HepG2 (cell line): ENCODE measurements around the gene DAAM2. TPM values are rescaled to one million over a fixed set of nuclear protein-coding genes. Genes with fewer than 3 reads are reported as not detected.

ENCODE experiments used
- ATAC-seq: fragments of 200-7000 bp; cut with Tn5 transposase; 3 replicates; pipeline ENCODE4 v1.9.1; 2020; ENCODE audit warnings: mild to moderate bottlenecking, moderate library complexity
- BruUV-seq: library from RNA; stranded (reverse); fragments of 400-500 nt; replicated peaks from 2 replicates; lab custom pipeline; 2021; lab: Mats Ljungman, UMichigan
- CTCF ChIA-PET: fragments of 300-600 bp; formaldehyde crosslinking; extraction: SDS; loops from one replicate; lab custom pipeline; 2021; ENCODE audit warnings: low total read pairs, inconsistent platforms, low intra/inter-chr PET ratio; lab: Yijun Ruan, JAX
- POLR2A ChIA-PET: fragments of 350-600 bp; sonication (Branson Sonifier 250); formaldehyde crosslinking; loops from one replicate; lab custom pipeline; 2020; ENCODE audit warnings: antibody characterized with exemption, inconsistent platforms; lab: Yijun Ruan, JAX
- DNase-seq: peaks from one replicate; pipeline ENCODE4 v3.0.0-alpha.2; 2015; ENCODE audit warnings: low spot score
- FAIRE-seq: peaks from 3 replicates; lab custom pipeline; 2011; peaks lifted over from hg19 to GRCh38; lab: Jason Lieb, UNC
- H2AFZ ChIP-seq: one replicate; pipeline ENCODE4 v1.6.1; 2011; ENCODE audit warnings: low read length, inconsistent platforms
- H3K27ac ChIP-seq: fragments of 300-600 bp; 3 replicates; pipeline ENCODE4 v1.8.0; 2011; ENCODE audit warnings: mixed run types, mild to moderate bottlenecking, mixed read lengths, low read length, inconsistent platforms; ENCODE audit not compliant: insufficient read depth; ENCODE audit errors: extremely low read length
- H3K27me3 ChIP-seq, 2 experiments: fragments of 200-600 bp in 1 of 2; 2 replicates in 1 of 2; 3 replicates in 1 of 2; pipeline versions ENCODE4 v1.6.0 to v1.8.0; 2011; ENCODE audit warnings: low read length in 2 of 2, mild to moderate bottlenecking in 2 of 2, moderate library complexity in 2 of 2, inconsistent platforms in 1 of 2; ENCODE audit not compliant: insufficient read depth in 2 of 2, control insufficient read depth in 1 of 2
- H3K36me3 ChIP-seq, 2 experiments: fragments of 200-600 bp in 1 of 2; replicated peaks in 1 of 2; 2 replicates in 1 of 2; 3 replicates in 1 of 2; pipeline versions ENCODE4 v1.5.1 to v1.8.0; 2011; ENCODE audit warnings: low read length in 2 of 2, inconsistent platforms in 1 of 2; ENCODE audit not compliant: insufficient read depth in 2 of 2, control insufficient read depth in 1 of 2
- H3K4me1 ChIP-seq: 2 replicates; pipeline ENCODE4 v1.5.1; 2012; ENCODE audit warnings: low read length, inconsistent platforms; ENCODE audit not compliant: insufficient read depth
- H3K4me2 ChIP-seq: 2 replicates; pipeline ENCODE4 v1.6.0; 2011; ENCODE audit warnings: low read depth, low read length, inconsistent platforms
- H3K4me3 ChIP-seq, 3 experiments: fragments of 200-600 bp in 1 of 3; sonication (generic), shearing (Covaris generic) in 1 of 3; replicated peaks in 1 of 3; 2 replicates each; pipeline ENCODE4 v1.5.1; 2011 to 2016; ENCODE audit warnings: low read length in 3 of 3, inconsistent platforms in 2 of 3, low read depth in 2 of 3, mild to moderate bottlenecking in 2 of 3, control low read depth in 1 of 3, mixed read lengths in 1 of 3; ENCODE audit not compliant: insufficient read depth in 1 of 3
- H3K79me2 ChIP-seq: one replicate; pipeline ENCODE4 v1.6.1; 2011; ENCODE audit warnings: low read length, inconsistent platforms; ENCODE audit not compliant: insufficient read depth
- H3K9ac ChIP-seq: 2 replicates; pipeline ENCODE4 v1.6.0; 2011; ENCODE audit warnings: mild to moderate bottlenecking, low read depth, low read length, inconsistent platforms; ENCODE audit not compliant: insufficient read depth
- H3K9me3 ChIP-seq: 2 replicates; pipeline ENCODE4 v1.5.1; 2012; ENCODE audit warnings: mild to moderate bottlenecking, low read length
- H4K20me1 ChIP-seq: 2 replicates; pipeline ENCODE4 v1.6.0; 2011; ENCODE audit warnings: inconsistent platforms, mild to moderate bottlenecking, low read length, moderate library complexity; ENCODE audit not compliant: insufficient read depth
- HMGA1 ChIP-seq: sonication (generic); formaldehyde crosslinking; conservative IDR thresholded peaks from 2 replicates; pipeline ENCODE4 v1.4.0; 2020; ENCODE audit warnings: missing genetic modification reagents
- NBN ChIP-seq: fragments of 450-650 bp; conservative IDR thresholded peaks from 2 replicates; pipeline ENCODE4 v1.6.1; 2017
- PTBP1 ChIP-seq: fragments of 200-400 bp; formaldehyde crosslinking; IDR thresholded peaks from 2 replicates; pipeline ENCODE4 v1.6.1; 2018; ENCODE audit warnings: low read length, low read depth; ENCODE audit not compliant: poor library complexity, severe bottlenecking
- RERE ChIP-seq: IDR thresholded peaks from 2 replicates; pipeline ENCODE4 v1.6.1; 2016; ENCODE audit warnings: low read depth, missing genetic modification reagents, missing compliant biosample characterization
- SATB2 ChIP-seq: sonication (generic); formaldehyde crosslinking; IDR thresholded peaks from 2 replicates; pipeline ENCODE4 v1.5.0; 2020; ENCODE audit warnings: missing genetic modification reagents
- TCF7 ChIP-seq: sonication (generic); IDR thresholded peaks from 2 replicates; pipeline ENCODE4 v1.6.1; 2016; ENCODE audit warnings: antibody characterized with exemption, low read depth
- ZBTB33 ChIP-seq: sonication (generic); formaldehyde crosslinking; IDR thresholded peaks from 2 replicates; pipeline ENCODE4 v1.4.0; 2020; ENCODE audit warnings: missing genetic modification reagents
- ZNF18 ChIP-seq: sonication (generic); formaldehyde crosslinking; IDR thresholded peaks from 2 replicates; pipeline ENCODE4 v1.8.0; 2022; ENCODE audit warnings: mild to moderate bottlenecking, missing genetic modification reagents; ENCODE audit not compliant: insufficient replicate concordance
- ZNF256 ChIP-seq: sonication (generic); formaldehyde crosslinking; conservative IDR thresholded peaks from 2 replicates; pipeline ENCODE4 v1.4.0; 2020; ENCODE audit warnings: missing genetic modification reagents
- ZNF44 ChIP-seq: sonication (generic); formaldehyde crosslinking; IDR thresholded peaks from 2 replicates; pipeline ENCODE4 v1.5.1; 2020; ENCODE audit warnings: mild to moderate bottlenecking, missing genetic modification reagents
- ZNF441 ChIP-seq: sonication (generic); formaldehyde crosslinking; IDR thresholded peaks from 2 replicates; pipeline ENCODE4 v1.7.0; 2021; ENCODE audit warnings: missing genetic modification reagents, borderline replicate concordance
- ZNF724P ChIP-seq: sonication (generic); formaldehyde crosslinking; IDR thresholded peaks from 2 replicates; pipeline ENCODE4 v1.8.0; 2022; ENCODE audit warnings: missing genetic modification reagents, borderline replicate concordance
- ZNF879 ChIP-seq: sonication (generic); formaldehyde crosslinking; IDR thresholded peaks from 2 replicates; pipeline ENCODE4 v1.8.1; 2023; ENCODE audit warnings: missing genetic modification reagents
- ZSCAN20 ChIP-seq: sonication (generic); formaldehyde crosslinking; IDR thresholded peaks from 2 replicates; pipeline ENCODE4 v1.4.0; 2020; ENCODE audit warnings: missing genetic modification reagents, mild to moderate bottlenecking, borderline replicate concordance
- WGBS: methylation state at CpG from one replicate; pipeline ENCODE4 v1.1.6; 2017; ENCODE audit warnings: low lambda C conversion rate; 5-methylcytosine and 5-hydroxymethylcytosine counted together
- in situ Hi-C: cut with HindIII; loops from 2 replicates; pipeline ENCODE4 v1.10.0; 2017; ENCODE audit warnings: low pct_unique_long_range_greater_than_20kb; ENCODE audit not compliant: extremely low pct_ligation_motif_present
- intact Hi-C: fragments of 100-400 bp; cut with micrococcal nuclease; formaldehyde crosslinking; loops from one replicate; pipeline ENCODE4 v1.10.0; 2022; ENCODE audit not compliant: unreplicated experiment
- polyA plus RNA-seq, 8 experiments: library from polyadenylated mRNA; depleted of rRNA in 3 of 8; stranded (reverse) in 7 of 8; unstranded in 1 of 8; fragments of >200 nt; fragmentation: Illumina TruSeq in 4 of 8; extraction: Trizol in 4 of 8; gene quantifications; 2 replicates each; pipeline versions ENCODE4 v1.2.1 to v1.2.3, GENCODE V29; 2011 to 2016; ENCODE audit warnings: low read depth in 4 of 8, missing spikeins in 1 of 8, mixed read lengths in 1 of 8; ENCODE audit not compliant: insufficient read depth in 1 of 8
- total RNA-seq, 5 experiments: library from RNA; depleted of rRNA; stranded (reverse); fragments of >200 nt; fragmentation: Illumina TruSeq; extraction: Trizol; gene quantifications; 2 replicates each; pipeline ENCODE4 v1.2.3, GENCODE V29; 2016; ENCODE audit warnings: low read depth in 1 of 5

The DAAM2 gene
- total and polyA plus RNA-seq, 2 of the 13 experiments (the other 11 are each of a cell fraction or from before 2014, with no cell fraction given) = 0.01 TPM; not detected in 1

- no peak for TF ChIP-seq ZNF724P (CRISPR knock-in tag)
- TF ChIP-seq, all 625 proteins: peak for 0
These were observed 140.3 kb downstream of the DAAM2 start (continued) for GRCh38 chr6:39932386-39932910.

GRCh38 chr6:39933669-39934130 lies 141.5 kb downstream of the DAAM2 start:
- Histone ChIP-seq H3K27me3 (0 out of 5 replicates have a peak, but pooled peaks cover 0 to 3% of the 10 kb centered on the region in 2 experiments), H3K9ac (peak overlapping the region; percentile 79), H3K27ac (no peak overlapping the region), H3K9me3 (no peaks in the 10 kb centered on the region), H2AFZ (peak overlapping the region; percentile 45), H3K79me2 (no peaks in the 10 kb centered on the region), H4K20me1 (no peaks in the 10 kb centered on the region), H3K4me1 (peaks cover 37% of the 10 kb centered on the region), H3K4me2 (peak overlapping the region; percentile 74), H3K4me3 (peak overlapping the region; percentile 80 to 96 (median 91)), H3K36me3 (no peaks in the 10 kb centered on the region; a peak in 1 of 5 replicates)
- peak; percentile 9 for DNase-seq
- ChIA-PET POLR2A (interaction anchor here (0.9 to 1.7 kb wide), 3 partner anchors 8 to 15 kb away, joined by 4 to 12 read pairs (median 10); no protein-coding TSS in a partner anchor), CTCF (no interaction called here)
- intact Hi-C loops = no loop called here
- no TSS peak for BruUV-seq
- 10% methylated on average over 9 of the region's 9 CpGs for WGBS
- FAIRE-seq = no peak
- in situ Hi-C loops = no loop called here
- ATAC-seq = peak; percentile 39
- no peak for TF ChIP-seq ZNF441 (CRISPR knock-in tag)
- TF ChIP-seq RERE (CRISPR knock-in tag) = no peak
- no peak for TF ChIP-seq ZNF44
- no peak for TF ChIP-seq NBN
- TF ChIP-seq PTBP1 = no peak
- peak; percentile 76 for TF ChIP-seq ZNF879 (CRISPR knock-in tag)
- TF ChIP-seq ZNF18 (CRISPR knock-in tag) = no peak
- TF ChIP-seq HMGA1 (CRISPR knock-in tag) = no peak
- no peak for TF ChIP-seq ZSCAN20 (CRISPR knock-in tag)
- TF ChIP-seq ZBTB33 (CRISPR knock-in tag) = no peak
- TF ChIP-seq TCF7 = no peak
- TF ChIP-seq SATB2 (CRISPR knock-in tag) = no peak
- 0 out of 2 replicates have a peak, but pooled peaks have one; percentile 2 for TF ChIP-seq ZNF256
